Endothelial cell of hepatic sinusoid (primary cell): ENCODE measurements around the gene BLOC1S4.

Source experiments
- in situ Hi-C: cut with HindIII; loops from 2 replicates; pipeline ENCODE4 v1.10.0; 2017; ENCODE audit warnings: low sequenced_read_pairs

BLOC1S4 gene

GRCh38 chr4:6760865-6761264 is 44.9 kb downstream of the BLOC1S4 start:
- in situ Hi-C loops: no loop called here

GRCh38 chr4:6761649-6762615 is 46.0 kb downstream of the BLOC1S4 start:
- in situ Hi-C loops: no loop called here

GRCh38 chr4:6763330-6763851 is 47.4 kb downstream of the BLOC1S4 start:
- in situ Hi-C loops: no loop called here

GRCh38 chr4:6764976-6765620 is 49.1 kb downstream of the BLOC1S4 start:
- in situ Hi-C loops: loop anchor here (5.0 kb wide), 1 partner anchor 102 kb away; no protein-coding TSS in a partner anchor

GRCh38 chr4:6765703-6766102 is 49.7 kb downstream of the BLOC1S4 start:
- in situ Hi-C loops: loop anchor here (5.0 kb wide), 1 partner anchor 102 kb away; no protein-coding TSS in a partner anchor
